ENCODE results near the gene SLC39A13. TPM values are rescaled to one million over a fixed set of nuclear protein-coding genes. Genes with fewer than 3 reads are reported as not detected.

Gene SLC39A13
- polyA plus RNA-seq (2013), result 27.5 and 28.6 TPM in 2 replicates

DNA sequence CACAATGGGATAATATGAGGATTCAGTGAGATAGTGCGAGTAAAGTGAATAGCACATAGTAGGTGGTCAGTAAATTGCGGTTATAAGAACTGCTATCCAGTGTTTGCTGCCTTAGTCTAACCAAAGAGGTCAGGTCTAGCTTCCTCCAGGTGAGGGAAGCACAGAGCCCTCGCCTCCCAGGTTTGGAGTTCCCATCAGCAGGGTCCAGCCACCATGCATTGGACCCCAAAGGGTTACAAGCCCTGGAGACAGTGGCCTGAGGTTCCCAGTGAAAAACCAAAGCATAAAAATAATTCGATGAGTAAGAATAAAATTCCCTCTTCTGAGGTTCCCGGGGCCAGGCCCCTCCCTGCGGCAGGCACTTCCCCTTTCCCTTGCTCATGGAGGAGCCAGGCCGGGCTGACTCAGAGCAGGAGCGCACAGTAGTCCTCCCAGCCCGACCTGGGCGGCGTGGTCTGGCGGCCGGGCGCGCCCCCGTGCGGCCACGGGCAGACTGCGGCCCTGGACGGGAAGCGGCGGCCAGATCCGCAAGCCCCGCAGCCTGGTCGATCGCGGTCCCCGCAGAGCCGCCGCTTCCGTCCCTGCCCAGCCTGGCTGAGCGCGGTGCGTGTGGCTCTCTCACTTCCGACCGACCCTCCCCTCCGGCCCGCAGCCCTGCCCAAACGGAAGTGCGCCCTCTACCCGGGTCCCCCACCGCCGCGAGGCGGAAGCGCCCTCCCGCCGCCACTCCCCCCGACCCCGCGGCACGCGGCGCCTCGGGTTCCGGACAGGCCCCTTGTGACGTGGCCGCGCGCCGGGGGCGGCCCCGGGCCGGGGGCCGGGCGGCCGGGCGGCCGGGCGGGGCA lies at the start of gene SLC39A13:
SLC39A13 (plus strand) TSS at position 845 of the 845 bp plus-strand sequence. CDS start 1,505 bp downstream, outside the sequence.
- H2BK12ac ChIP-seq (ENCODE audit: low read length), result no peak within 1 kb of the TSS
- H3K14ac ChIP-seq (ENCODE audit: low read length), result peak within 1 kb of the TSS; percentile 88
- peaks cover 12% of the 10 kb centered on the region for H3K79me1 ChIP-seq (ENCODE audit: low read length)
- H2AFZ ChIP-seq (ENCODE audit: insufficient read depth, low read length, poor library complexity), result peak within 1 kb of the TSS; percentile 83
- peaks cover 15 to 23% of the 10 kb centered on the region in 2 experiments for H3K4me1 ChIP-seq (ENCODE audit: control insufficient read depth in 1 of 2, insufficient read depth in 2 of 2, low read length in 2 of 2)
- H3K18ac ChIP-seq (ENCODE audit: low read length), result peak within 1 kb of the TSS; percentile 90
- H4K8ac ChIP-seq (ENCODE audit: low read depth, low read length), result peak within 1 kb of the TSS; percentile 96
- H3K9me3 ChIP-seq (ENCODE audit: insufficient read depth, low read depth, low read length), result no peaks in the 10 kb centered on the region
- H3K9ac ChIP-seq (ENCODE audit: low read length), result peak within 1 kb of the TSS; percentile 78
- H4K91ac ChIP-seq (ENCODE audit: low read depth, low read length), result peak within 1 kb of the TSS; percentile 81
- peak within 1 kb of the TSS; percentile 88 for H3K4me2 ChIP-seq (ENCODE audit: low read length)
- no peaks in the 10 kb centered on the region for H3K27me3 ChIP-seq (ENCODE audit: insufficient read depth, low read length)
- peak within 1 kb of the TSS; percentile 92 for H3K27ac ChIP-seq (ENCODE audit: low read depth, low read length)
- H2BK5ac ChIP-seq (ENCODE audit: low read depth, low read length, poor library complexity), result peak within 1 kb of the TSS; percentile 79
- WGBS (ENCODE audit: extremely low coverage, insufficient coverage, insufficient read length), result no CpG with 5 or more reads among the region's 70 CpGs
- H2AK5ac ChIP-seq (ENCODE audit: low read length), result peak within 1 kb of the TSS; percentile 47
- peak within 1 kb of the TSS; percentile 55 for H4K12ac ChIP-seq (ENCODE audit: low read depth, low read length)
- H3K4ac ChIP-seq (ENCODE audit: low read depth, low read length), result peak within 1 kb of the TSS; percentile 59
- peaks cover 14 to 19% of the 10 kb centered on the region in 2 experiments for H3K36me3 ChIP-seq (ENCODE audit: control insufficient read depth in 1 of 2, insufficient read depth in 2 of 2, low read length in 2 of 2)
- H3K4me3 ChIP-seq (ENCODE audit: low read depth, low read length), result peak within 1 kb of the TSS; percentile 88
- peaks cover 8% of the 10 kb centered on the region for H3K79me2 ChIP-seq (ENCODE audit: control insufficient read depth, insufficient read depth, low read length, poor library complexity)
- H3K23ac ChIP-seq (ENCODE audit: low read length), result no peak within 1 kb of the TSS
- DNase-seq, result peak; percentile 94 to 95
- peak within 1 kb of the TSS; percentile 67 for H2BK120ac ChIP-seq (ENCODE audit: insufficient read depth, low read length, poor library complexity)

DNA sequence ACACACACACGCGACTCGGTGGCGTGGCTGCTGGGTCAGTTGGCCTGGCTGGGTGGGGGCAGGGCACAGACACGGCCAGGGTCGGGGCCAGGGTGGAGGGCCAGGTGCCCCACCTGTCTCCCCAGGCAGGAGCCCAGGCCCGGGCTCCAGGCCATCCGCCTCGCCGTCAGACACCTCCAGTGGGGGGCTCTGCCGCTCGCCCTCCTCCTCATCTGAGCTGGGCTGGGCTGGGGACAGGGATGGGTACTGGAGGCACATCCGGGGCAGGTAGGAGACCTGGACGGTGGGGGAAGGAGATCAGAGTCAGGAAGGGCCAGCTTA lies 49.7 kb upstream of the SLC39A13 start:
- H3K36me3 ChIP-seq (ENCODE audit: control insufficient read depth in 1 of 2, insufficient read depth in 2 of 2, low read length in 2 of 2), result no peaks in the 10 kb centered on the region
- no peak overlapping the region for H3K18ac ChIP-seq (ENCODE audit: low read length)
- H3K9ac ChIP-seq (ENCODE audit: low read length), result no peak overlapping the region
- H3K4ac ChIP-seq (ENCODE audit: low read depth, low read length), result no peak overlapping the region
- H3K14ac ChIP-seq (ENCODE audit: low read length), result no peak overlapping the region
- DNase-seq, result no peak
- H4K8ac ChIP-seq (ENCODE audit: low read depth, low read length), result no peak overlapping the region
- peaks cover 0 to 6% of the 10 kb centered on the region in 2 experiments for H3K4me1 ChIP-seq (ENCODE audit: control insufficient read depth in 1 of 2, insufficient read depth in 2 of 2, low read length in 2 of 2)
- no peak overlapping the region for H2BK120ac ChIP-seq (ENCODE audit: insufficient read depth, low read length, poor library complexity)
- peak overlapping the region; percentile 37 for H3K4me3 ChIP-seq (ENCODE audit: low read depth, low read length)
- no peak overlapping the region for H4K12ac ChIP-seq (ENCODE audit: low read depth, low read length)
- no peak overlapping the region for H2BK5ac ChIP-seq (ENCODE audit: low read depth, low read length, poor library complexity)
- H2BK12ac ChIP-seq (ENCODE audit: low read length), result no peak overlapping the region
- no peak overlapping the region for H3K4me2 ChIP-seq (ENCODE audit: low read length)
- no peak overlapping the region for H3K23ac ChIP-seq (ENCODE audit: low read length)
- H3K79me2 ChIP-seq (ENCODE audit: control insufficient read depth, insufficient read depth, low read length, poor library complexity), result no peaks in the 10 kb centered on the region
- no peak overlapping the region for H2AK5ac ChIP-seq (ENCODE audit: low read length)
- H3K27ac ChIP-seq (ENCODE audit: low read depth, low read length), result no peak overlapping the region
- peaks cover 22% of the 10 kb centered on the region for H3K9me3 ChIP-seq (ENCODE audit: insufficient read depth, low read depth, low read length)
- WGBS (ENCODE audit: extremely low coverage, insufficient coverage, insufficient read length), result no CpG with 5 or more reads among the region's 14 CpGs
- H4K91ac ChIP-seq (ENCODE audit: low read depth, low read length), result no peak overlapping the region
- no peak overlapping the region for H2AFZ ChIP-seq (ENCODE audit: insufficient read depth, low read length, poor library complexity)
- H3K79me1 ChIP-seq (ENCODE audit: low read length), result no peaks in the 10 kb centered on the region
- H3K27me3 ChIP-seq (ENCODE audit: insufficient read depth, low read length), result no peaks in the 10 kb centered on the region

DNA sequence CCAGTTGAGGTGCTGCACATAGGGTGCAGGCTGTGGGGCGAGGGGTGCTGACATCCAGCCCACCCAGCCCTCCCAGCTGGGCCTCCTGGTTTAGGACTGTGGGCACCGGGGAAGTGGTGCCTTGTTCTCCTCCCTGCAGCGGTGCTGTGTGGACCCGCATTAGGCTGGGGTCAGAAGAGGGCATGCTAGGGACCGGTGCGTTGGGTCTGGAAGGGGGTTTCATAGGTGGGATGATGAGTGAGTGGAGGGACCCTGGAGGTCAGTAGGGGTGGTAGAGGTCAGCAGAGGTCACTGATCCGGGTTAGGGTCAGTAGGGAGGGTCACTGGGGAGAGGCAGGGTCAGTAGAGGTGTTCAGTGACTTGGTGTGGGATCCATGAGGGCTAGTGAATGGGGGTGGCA lies 49.2 kb upstream of the SLC39A13 start:
- WGBS (ENCODE audit: extremely low coverage, insufficient coverage, insufficient read length), result no CpG with 5 or more reads among the region's 7 CpGs
- Histone ChIP-seq H3K18ac (ENCODE audit: low read length) (no peak overlapping the region), H3K36me3 (ENCODE audit: control insufficient read depth in 1 of 2, insufficient read depth in 2 of 2, low read length in 2 of 2) (no peaks in the 10 kb centered on the region)

DNA sequence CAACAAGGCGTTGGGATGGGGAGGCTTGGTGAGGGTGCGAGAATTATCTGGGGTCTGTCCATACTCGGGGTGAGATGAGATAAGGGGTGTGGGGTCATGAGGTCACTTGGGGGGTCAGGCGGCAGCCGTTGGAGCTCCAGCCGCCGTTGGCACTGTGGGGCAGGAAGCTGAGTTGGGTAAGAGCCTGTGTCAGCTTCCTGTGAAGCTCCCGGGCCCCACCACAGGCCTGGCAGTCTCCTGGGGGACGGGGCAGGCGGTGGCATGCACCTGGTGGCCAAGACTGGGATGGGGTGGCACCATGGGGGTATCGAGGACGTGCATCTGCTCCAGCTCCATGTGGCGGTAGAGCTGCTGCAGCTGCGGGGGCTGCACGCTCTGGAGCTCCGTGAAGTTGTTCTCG lies 48.8 kb upstream of the SLC39A13 start:
- H4K91ac ChIP-seq (ENCODE audit: low read depth, low read length), result no peak overlapping the region
- H2BK12ac ChIP-seq (ENCODE audit: low read length), result no peak overlapping the region
- H3K4me2 ChIP-seq (ENCODE audit: low read length), result no peak overlapping the region
- H2AK5ac ChIP-seq (ENCODE audit: low read length), result no peak overlapping the region
- H3K79me2 ChIP-seq (ENCODE audit: control insufficient read depth, insufficient read depth, low read length, poor library complexity), result no peaks in the 10 kb centered on the region
- no peak overlapping the region for H4K12ac ChIP-seq (ENCODE audit: low read depth, low read length)
- peaks cover 22% of the 10 kb centered on the region for H3K9me3 ChIP-seq (ENCODE audit: insufficient read depth, low read depth, low read length)
- H2AFZ ChIP-seq (ENCODE audit: insufficient read depth, low read length, poor library complexity), result no peak overlapping the region
- no peak overlapping the region for H2BK120ac ChIP-seq (ENCODE audit: insufficient read depth, low read length, poor library complexity)
- no peaks in the 10 kb centered on the region for H3K27me3 ChIP-seq (ENCODE audit: insufficient read depth, low read length)
- no peaks in the 10 kb centered on the region for H3K36me3 ChIP-seq (ENCODE audit: control insufficient read depth in 1 of 2, insufficient read depth in 2 of 2, low read length in 2 of 2)
- no peak overlapping the region for H3K27ac ChIP-seq (ENCODE audit: low read depth, low read length)
- DNase-seq, result no peak
- peaks cover 0 to 6% of the 10 kb centered on the region in 2 experiments for H3K4me1 ChIP-seq (ENCODE audit: control insufficient read depth in 1 of 2, insufficient read depth in 2 of 2, low read length in 2 of 2)
- H3K9ac ChIP-seq (ENCODE audit: low read length), result no peak overlapping the region
- no CpG with 5 or more reads among the region's 17 CpGs for WGBS (ENCODE audit: extremely low coverage, insufficient coverage, insufficient read length)
- no peak overlapping the region for H3K23ac ChIP-seq (ENCODE audit: low read length)
- H3K14ac ChIP-seq (ENCODE audit: low read length), result no peak overlapping the region
- H3K79me1 ChIP-seq (ENCODE audit: low read length), result no peaks in the 10 kb centered on the region
- no peak overlapping the region for H3K4me3 ChIP-seq (ENCODE audit: low read depth, low read length)
- no peak overlapping the region for H4K8ac ChIP-seq (ENCODE audit: low read depth, low read length)
- no peak overlapping the region for H2BK5ac ChIP-seq (ENCODE audit: low read depth, low read length, poor library complexity)
- no peak overlapping the region for H3K18ac ChIP-seq (ENCODE audit: low read length)
- no peak overlapping the region for H3K4ac ChIP-seq (ENCODE audit: low read depth, low read length)

More for the DNA sequence above, 49.2 kb upstream of the SLC39A13 start:
- Histone ChIP-seq H3K79me1 (ENCODE audit: low read length) (no peaks in the 10 kb centered on the region), H3K27ac (ENCODE audit: low read depth, low read length) (no peak overlapping the region), H3K14ac (ENCODE audit: low read length) (no peak overlapping the region), H3K23ac (ENCODE audit: low read length) (no peak overlapping the region), H3K79me2 (ENCODE audit: control insufficient read depth, insufficient read depth, low read length, poor library complexity) (no peaks in the 10 kb centered on the region), H2BK5ac (ENCODE audit: low read depth, low read length, poor library complexity) (no peak overlapping the region), H3K4me1 (ENCODE audit: control insufficient read depth in 1 of 2, insufficient read depth in 2 of 2, low read length in 2 of 2) (peaks cover 0 to 6% of the 10 kb centered on the region in 2 experiments), H3K27me3 (ENCODE audit: insufficient read depth, low read length) (no peaks in the 10 kb centered on the region), H4K12ac (ENCODE audit: low read depth, low read length) (no peak overlapping the region), H2AK5ac (ENCODE audit: low read length) (no peak overlapping the region), H3K4me3 (ENCODE audit: low read depth, low read length) (no peak overlapping the region), H3K9me3 (ENCODE audit: insufficient read depth, low read depth, low read length) (peaks cover 22% of the 10 kb centered on the region), H3K9ac (ENCODE audit: low read length) (no peak overlapping the region), H3K4me2 (ENCODE audit: low read length) (no peak overlapping the region), H2AFZ (ENCODE audit: insufficient read depth, low read length, poor library complexity) (no peak overlapping the region), H2BK12ac (ENCODE audit: low read length) (no peak overlapping the region), H2BK120ac (ENCODE audit: insufficient read depth, low read length, poor library complexity) (no peak overlapping the region), H3K4ac (ENCODE audit: low read depth, low read length) (no peak overlapping the region), H4K8ac (ENCODE audit: low read depth, low read length) (no peak overlapping the region), H4K91ac (ENCODE audit: low read depth, low read length) (no peak overlapping the region)
- DNase-seq, result no peak

All from trophoblast cell (in vitro differentiated cells and primary cell).